Left ventricle myocardium inferior (tissue), 1 donor: ENCODE results near the gene KCTD3. TPM values are rescaled to one million over a fixed set of nuclear protein-coding genes. Genes with fewer than 3 reads are reported as not detected.
A peak's percentile ranks its signal among the peaks of the same experiment; 100 is the strongest.

Source experiments
- DNase-seq: peaks from one replicate; pipeline ENCODE4 v3.0.0-alpha.2; 2020
- H3K27ac ChIP-seq: fragments of 200-600 bp; replicated peaks from 2 replicates; pipeline ENCODE4 v1.8.0; 2021
- H3K27me3 ChIP-seq: fragments of 200-600 bp; 2 replicates; pipeline ENCODE4 v1.8.0; 2021; ENCODE audit warnings: low read depth
- H3K36me3 ChIP-seq: fragments of 200-600 bp; 2 replicates; pipeline ENCODE4 v1.8.0; 2021
- H3K4me1 ChIP-seq: fragments of 200-600 bp; 2 replicates; pipeline ENCODE4 v1.8.0; 2021
- H3K4me3 ChIP-seq: fragments of 200-600 bp; 2 replicates; pipeline ENCODE4 v1.8.0; 2021; ENCODE audit warnings: mild to moderate bottlenecking, moderate library complexity
- H3K9me3 ChIP-seq: fragments of 200-600 bp; replicated peaks from 2 replicates; pipeline ENCODE4 v1.8.0; 2021
- CTCF ChIP-seq: fragments of 200-600 bp; IDR thresholded peaks from 2 replicates; pipeline ENCODE4 v1.8.0; 2021; ENCODE audit warnings: antibody characterized with exemption, mild to moderate bottlenecking, borderline replicate concordance
- intact Hi-C: fragments of 100-400 bp; cut with micrococcal nuclease; formaldehyde crosslinking; loops from one replicate; pipeline ENCODE4 v1.11.0; 2022
- total RNA-seq: library from RNA; stranded (reverse); fragmentation: NEBNext Ultra II Directional; extraction: Animal tissue kit (Norgen Biotek cat#: 25700); gene quantifications from one replicate; pipeline ENCODE4 v1.2.1, GENCODE V29; 2021
- donor health status: DM: no; HTN: yes; CAD: no; lungs with severe emphysema.

KCTD3 gene
- total RNA-seq, 1 donor from 2014 or later: 11.2 TPM

GRCh38 chr1:215569986-215570824 is 3.1 kb downstream of the KCTD3 start:
- no peak for TF ChIP-seq CTCF
- no peaks in the 10 kb centered on the region for H3K27me3 ChIP-seq
- intact Hi-C loops: no loop called here
- DNase-seq: no peak
- peaks cover 64% of the 10 kb centered on the region for H3K4me1 ChIP-seq
- H3K36me3 ChIP-seq: no peaks in the 10 kb centered on the region
- peak overlapping the region; percentile 87 for H3K4me3 ChIP-seq
- H3K27ac ChIP-seq: peak overlapping the region; percentile 94
- H3K9me3 ChIP-seq: no peaks in the 10 kb centered on the region

- Histone ChIP-seq H3K27ac (no peak overlapping the region), H3K4me1 (peaks cover 17% of the 10 kb centered on the region), H3K27me3 (no peaks in the 10 kb centered on the region), H3K4me3 (no peak overlapping the region), H3K9me3 (no peaks in the 10 kb centered on the region), H3K36me3 (peaks cover 73% of the 10 kb centered on the region)
- DNase-seq: no peak
- no peak for TF ChIP-seq CTCF
- intact Hi-C loops: no loop called here
Observed at GRCh38 chr1:215581896-215582295, 14.8 kb downstream of the KCTD3 start.

GRCh38 chr1:215583185-215583749 is 16.2 kb downstream of the KCTD3 start:
- Histone ChIP-seq H3K27me3 (no peaks in the 10 kb centered on the region), H3K36me3 (peaks cover 66% of the 10 kb centered on the region), H3K4me1 (peaks cover 17% of the 10 kb centered on the region), H3K27ac (peak overlapping the region; percentile 76), H3K9me3 (no peaks in the 10 kb centered on the region), H3K4me3 (peak overlapping the region; percentile 7)
- intact Hi-C loops: no loop called here
- no peak for DNase-seq
- no peak for TF ChIP-seq CTCF

- Histone ChIP-seq H3K27me3 (no peaks in the 10 kb centered on the region), H3K4me1 (peaks cover 17% of the 10 kb centered on the region), H3K27ac (peak overlapping the region; percentile 76), H3K4me3 (no peak overlapping the region), H3K36me3 (peaks cover 66% of the 10 kb centered on the region), H3K9me3 (no peaks in the 10 kb centered on the region)
- DNase-seq: no peak
- no peak for TF ChIP-seq CTCF
- intact Hi-C loops: no loop called here
Observed at GRCh38 chr1:215584389-215584788, 17.3 kb downstream of the KCTD3 start.

GRCh38 chr1:215589650-215590435 is 22.7 kb downstream of the KCTD3 start:
- Histone ChIP-seq H3K4me1 (peaks cover 18% of the 10 kb centered on the region), H3K27me3 (no peaks in the 10 kb centered on the region), H3K9me3 (no peaks in the 10 kb centered on the region), H3K27ac (no peak overlapping the region), H3K4me3 (no peak overlapping the region), H3K36me3 (peaks cover 51% of the 10 kb centered on the region)
- no peak for TF ChIP-seq CTCF
- intact Hi-C loops: no loop called here
- DNase-seq: no peak
